GM23338 (cell line): ENCODE data around the gene WWOX. TPM values are rescaled to one million over a fixed set of nuclear protein-coding genes. Genes with fewer than 3 reads are reported as not detected.

Experiments
- ATAC-seq: fragments of 200-7000 bp; cut with Tn5 transposase; 3 replicates; pipeline ENCODE4 v1.9.1; 2020
- DNase-seq: peaks from one replicate; pipeline ENCODE4 v3.0.0-alpha.2; 2015; ENCODE audit warnings: low spot score
- H2AFZ ChIP-seq: fragments of 200-600 bp; sonication (generic); 2 replicates; pipeline ENCODE4 v1.8.0; 2016; ENCODE audit warnings: antibody characterized with exemption, mild to moderate bottlenecking, moderate library complexity
- H3F3A ChIP-seq: fragments of 200-600 bp; sonication (generic); replicated peaks from 2 replicates; pipeline ENCODE4 v1.8.0; 2017; ENCODE audit warnings: antibody characterized with exemption, mixed run types, low read depth
- H3K27ac ChIP-seq: fragments of 200-600 bp; sonication (generic); 2 replicates; pipeline ENCODE4 v1.6.1; 2016; ENCODE audit warnings: low read depth
- H3K27me3 ChIP-seq: fragments of 200-600 bp; sonication (generic); 2 replicates; pipeline ENCODE4 v1.8.0; 2016; ENCODE audit warnings: mild to moderate bottlenecking, mixed run types, moderate library complexity; ENCODE audit not compliant: insufficient read depth
- H3K36me3 ChIP-seq: fragments of 200-600 bp; sonication (generic); 2 replicates; pipeline ENCODE4 v1.8.0; 2016; ENCODE audit warnings: mild to moderate bottlenecking; ENCODE audit not compliant: insufficient read depth
- H3K4me1 ChIP-seq: fragments of 200-600 bp; sonication (generic); 2 replicates; pipeline ENCODE4 v1.8.0; 2016; ENCODE audit warnings: mild to moderate bottlenecking, moderate library complexity; ENCODE audit not compliant: insufficient read depth
- H3K4me2 ChIP-seq: fragments of 200-600 bp; sonication (generic); 2 replicates; pipeline ENCODE4 v1.7.1; 2017; ENCODE audit warnings: mixed run types
- H3K4me3 ChIP-seq: fragments of 200-600 bp; sonication (generic); 2 replicates; pipeline ENCODE4 v1.6.1; 2016; ENCODE audit warnings: mixed run types
- H3K79me2 ChIP-seq: fragments of 200-600 bp; sonication (generic); replicated peaks from 2 replicates; pipeline ENCODE4 v1.8.0; 2017; ENCODE audit warnings: mild to moderate bottlenecking; ENCODE audit not compliant: insufficient read depth
- H3K9me2 ChIP-seq: fragments of 200-600 bp; sonication (generic); 2 replicates; pipeline ENCODE4 v1.8.0; 2017; ENCODE audit not compliant: insufficient read depth
- H4K20me1 ChIP-seq: fragments of 200-600 bp; sonication (generic); replicated peaks from 2 replicates; pipeline ENCODE4 v1.8.0; 2017; ENCODE audit warnings: mild to moderate bottlenecking; ENCODE audit not compliant: insufficient read depth
- H3K27ac Mint-ChIP-seq: 2 replicates; pipeline ENCODE4 v1.8.0; 2020; ENCODE audit warnings: inconsistent platforms, mild to moderate bottlenecking, moderate library complexity, mixed read lengths
- H3K27me3 Mint-ChIP-seq: 3 replicates; pipeline ENCODE4 v1.8.0; 2022; ENCODE audit warnings: low read depth, mild to moderate bottlenecking, moderate library complexity, mixed read lengths, inconsistent platforms; ENCODE audit not compliant: insufficient read depth, poor library complexity
- H3K36me3 Mint-ChIP-seq: 3 replicates; pipeline ENCODE4 v1.8.0; 2021; ENCODE audit warnings: low read depth, mild to moderate bottlenecking, inconsistent platforms, moderate library complexity, mixed read lengths
- H3K4me1 Mint-ChIP-seq: 3 replicates; pipeline ENCODE4 v1.8.0; 2020; ENCODE audit warnings: mild to moderate bottlenecking, inconsistent platforms, mixed read lengths
- H3K4me3 Mint-ChIP-seq: 3 replicates; pipeline ENCODE4 v1.8.0; 2021; ENCODE audit warnings: moderate library complexity, mild to moderate bottlenecking, inconsistent platforms, mixed read lengths
- H3K9me3 Mint-ChIP-seq: 3 replicates; pipeline ENCODE4 v1.8.0; 2020; ENCODE audit warnings: moderate library complexity, mild to moderate bottlenecking, inconsistent platforms, mixed read lengths
- CREB1 ChIP-seq: fragments of 250-450 bp; sonication (Bioruptor Pico); IDR thresholded peaks from 2 replicates; pipeline ENCODE4 v1.5.0; 2020; ENCODE audit warnings: low read depth, mild to moderate bottlenecking, moderate library complexity
- CTCF ChIP-seq, 2 experiments: fragments of 200-600 bp in 1 of 2; sonication (generic) in 1 of 2; conservative IDR thresholded peaks; 2 replicates each; pipeline versions ENCODE4 v1.5.1 to v1.6.1; 2016 to 2017; ENCODE audit warnings: antibody characterized with exemption in 2 of 2, low read depth in 2 of 2, mild to moderate bottlenecking in 2 of 2, moderate library complexity in 1 of 2
- EZH2 ChIP-seq: fragments of 200-600 bp; sonication (generic); IDR thresholded peaks from one replicate; pipeline ENCODE4 v1.8.0; 2017; ENCODE audit warnings: antibody characterized with exemption, mild to moderate bottlenecking, low read depth; ENCODE audit not compliant: unreplicated experiment
- EZH2phosphoT487 ChIP-seq: fragments of 200-600 bp; sonication (generic); IDR thresholded peaks from one replicate; pipeline ENCODE4 v1.8.1; 2018; ENCODE audit warnings: antibody characterized with exemption; ENCODE audit not compliant: unreplicated experiment
- JUNB ChIP-seq: IDR thresholded peaks from one replicate; pipeline ENCODE4 v1.6.1; 2016; ENCODE audit warnings: antibody characterized with exemption; ENCODE audit not compliant: unreplicated experiment
- NANOG ChIP-seq: IDR thresholded peaks from 2 replicates; pipeline ENCODE4 v1.6.1; 2016; ENCODE audit warnings: antibody characterized with exemption, borderline replicate concordance
- POLR2AphosphoS5 ChIP-seq: IDR thresholded peaks from 2 replicates; pipeline ENCODE4 v1.6.1; 2016; ENCODE audit warnings: antibody characterized with exemption, low read depth
- STAT1 ChIP-seq: IDR thresholded peaks from one replicate; pipeline ENCODE4 v1.6.1; 2016; ENCODE audit warnings: antibody characterized with exemption; ENCODE audit not compliant: unreplicated experiment
- ZNF114 ChIP-seq: fragments of 250-450 bp; sonication (Bioruptor Pico); IDR thresholded peaks from 2 replicates; pipeline ENCODE4 v1.5.0; 2020; ENCODE audit warnings: mild to moderate bottlenecking, moderate library complexity
- ZNF331 ChIP-seq: fragments of 250-450 bp; sonication (Bioruptor Pico); IDR thresholded peaks from 2 replicates; pipeline ENCODE4 v1.5.0; 2020; ENCODE audit warnings: low read depth, mild to moderate bottlenecking, moderate library complexity
- ZNF462 ChIP-seq: fragments of 250-450 bp; sonication (Bioruptor Pico); IDR thresholded peaks from 2 replicates; pipeline ENCODE4 v1.5.0; 2020; ENCODE audit warnings: mild to moderate bottlenecking, moderate library complexity
- polyA plus RNA-seq: library from polyadenylated mRNA; unstranded; fragments of >200 nt; fragmentation: Nextera tagmentation; extraction: Ambion mirVana; gene quantifications from 2 replicates; pipeline ENCODE4 v1.2.1, GENCODE V29; 2016
- total RNA-seq: library from RNA; depleted of rRNA; stranded (reverse); fragments of >200 nt; shearing (Covaris generic); gene quantifications from 2 replicates; pipeline ENCODE4 v1.2.3, GENCODE V29; 2014
- TF ChIP-seq, protein P1 (sequence below): IDR thresholded peaks from one replicate; pipeline ENCODE4 v1.6.1; 2018; ENCODE audit warnings: antibody characterized with exemption; ENCODE audit not compliant: unreplicated experiment
- TF ChIP-seq, protein P2 (sequence below): IDR thresholded peaks from 2 replicates; pipeline ENCODE4 v1.6.1; 2016; ENCODE audit warnings: antibody characterized with exemption

WWOX gene
- total and polyA plus RNA-seq, 2 experiments from 2014 or later: 10.0 to 19.3 TPM

- no peaks in the 10 kb centered on the region for H4K20me1 ChIP-seq
- H3K4me1 Mint-ChIP-seq: peaks cover 5% of the 10 kb centered on the region; the same call in 2 of the 3 replicates
- H3K4me2 ChIP-seq: no peak overlapping the region
- no peak for DNase-seq
- peaks cover 3% of the 10 kb centered on the region for H3K27me3 Mint-ChIP-seq
- H3K4me3 ChIP-seq: no peak overlapping the region
- H3K27ac Mint-ChIP-seq: no peak overlapping the region
- no peaks in the 10 kb centered on the region for H3K27me3 ChIP-seq
- no peaks in the 10 kb centered on the region for H3K36me3 ChIP-seq
- no peak overlapping the region for H3K27ac ChIP-seq
- no peak overlapping the region for H2AFZ ChIP-seq
- no peak overlapping the region for H3K4me3 Mint-ChIP-seq
- H3K36me3 Mint-ChIP-seq: no peaks in the 10 kb centered on the region
- H3K4me1 ChIP-seq: peaks cover 10% of the 10 kb centered on the region; the same call in 1 of the 2 replicates
- TF ChIP-seq ZNF331 (CRISPR knock-in tag) (no peak), ZNF114 (CRISPR knock-in tag) (no peak), CREB1 (CRISPR knock-in tag) (no peak), EZH2phosphoT487 (no peak), EZH2 (no peak), ZNF462 (CRISPR knock-in tag) (no peak), NANOG (no peak), STAT1 (no peak), CTCF (conservative IDR thresholded peaks at IDR 0.05; ENCODE audit: low read depth in 2 of 2) (no peak), POLR2AphosphoS5 (no peak), JUNB (no peak)
- TF ChIP-seq, protein P1, sequence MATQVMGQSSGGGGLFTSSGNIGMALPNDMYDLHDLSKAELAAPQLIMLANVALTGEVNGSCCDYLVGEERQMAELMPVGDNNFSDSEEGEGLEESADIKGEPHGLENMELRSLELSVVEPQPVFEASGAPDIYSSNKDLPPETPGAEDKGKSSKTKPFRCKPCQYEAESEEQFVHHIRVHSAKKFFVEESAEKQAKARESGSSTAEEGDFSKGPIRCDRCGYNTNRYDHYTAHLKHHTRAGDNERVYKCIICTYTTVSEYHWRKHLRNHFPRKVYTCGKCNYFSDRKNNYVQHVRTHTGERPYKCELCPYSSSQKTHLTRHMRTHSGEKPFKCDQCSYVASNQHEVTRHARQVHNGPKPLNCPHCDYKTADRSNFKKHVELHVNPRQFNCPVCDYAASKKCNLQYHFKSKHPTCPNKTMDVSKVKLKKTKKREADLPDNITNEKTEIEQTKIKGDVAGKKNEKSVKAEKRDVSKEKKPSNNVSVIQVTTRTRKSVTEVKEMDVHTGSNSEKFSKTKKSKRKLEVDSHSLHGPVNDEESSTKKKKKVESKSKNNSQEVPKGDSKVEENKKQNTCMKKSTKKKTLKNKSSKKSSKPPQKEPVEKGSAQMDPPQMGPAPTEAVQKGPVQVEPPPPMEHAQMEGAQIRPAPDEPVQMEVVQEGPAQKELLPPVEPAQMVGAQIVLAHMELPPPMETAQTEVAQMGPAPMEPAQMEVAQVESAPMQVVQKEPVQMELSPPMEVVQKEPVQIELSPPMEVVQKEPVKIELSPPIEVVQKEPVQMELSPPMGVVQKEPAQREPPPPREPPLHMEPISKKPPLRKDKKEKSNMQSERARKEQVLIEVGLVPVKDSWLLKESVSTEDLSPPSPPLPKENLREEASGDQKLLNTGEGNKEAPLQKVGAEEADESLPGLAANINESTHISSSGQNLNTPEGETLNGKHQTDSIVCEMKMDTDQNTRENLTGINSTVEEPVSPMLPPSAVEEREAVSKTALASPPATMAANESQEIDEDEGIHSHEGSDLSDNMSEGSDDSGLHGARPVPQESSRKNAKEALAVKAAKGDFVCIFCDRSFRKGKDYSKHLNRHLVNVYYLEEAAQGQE: no peak
- TF ChIP-seq, protein P2, sequence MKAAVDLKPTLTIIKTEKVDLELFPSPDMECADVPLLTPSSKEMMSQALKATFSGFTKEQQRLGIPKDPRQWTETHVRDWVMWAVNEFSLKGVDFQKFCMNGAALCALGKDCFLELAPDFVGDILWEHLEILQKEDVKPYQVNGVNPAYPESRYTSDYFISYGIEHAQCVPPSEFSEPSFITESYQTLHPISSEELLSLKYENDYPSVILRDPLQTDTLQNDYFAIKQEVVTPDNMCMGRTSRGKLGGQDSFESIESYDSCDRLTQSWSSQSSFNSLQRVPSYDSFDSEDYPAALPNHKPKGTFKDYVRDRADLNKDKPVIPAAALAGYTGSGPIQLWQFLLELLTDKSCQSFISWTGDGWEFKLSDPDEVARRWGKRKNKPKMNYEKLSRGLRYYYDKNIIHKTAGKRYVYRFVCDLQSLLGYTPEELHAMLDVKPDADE: no peak
- H3K79me2 ChIP-seq: no peaks in the 10 kb centered on the region
- H3F3A ChIP-seq: no peaks in the 10 kb centered on the region
- 0 out of 2 replicates have a peak, but pooled peaks cover 3% of the 10 kb centered on the region for H3K9me2 ChIP-seq
- no peak for ATAC-seq
- no peaks in the 10 kb centered on the region; the same call in 2 of the 3 replicates for H3K9me3 Mint-ChIP-seq
Measured at GRCh38 chr16:78300469-78300868, 201.0 kb downstream of the WWOX start.
